Measurements from ENCODE around the gene GALNT11. TPM values are rescaled to one million over a fixed set of nuclear protein-coding genes. Genes with fewer than 3 reads are reported as not detected.

GALNT11 gene
- total and polyA plus RNA-seq, 7 donors, result 8.8 to 48.2 (median 35.7) TPM

- no peak overlapping the region for H3K27ac ChIP-seq
- H3K4me3 ChIP-seq, result no peak overlapping the region
- intact Hi-C loops (cut with DNase I), result no loop called here
- peaks cover 0 to 4% (median 0%) of the 10 kb centered on the region in 4 donors for H3K9me3 ChIP-seq
- H3K27me3 ChIP-seq, result no peaks in the 10 kb centered on the region
- TF ChIP-seq, protein P1, sequence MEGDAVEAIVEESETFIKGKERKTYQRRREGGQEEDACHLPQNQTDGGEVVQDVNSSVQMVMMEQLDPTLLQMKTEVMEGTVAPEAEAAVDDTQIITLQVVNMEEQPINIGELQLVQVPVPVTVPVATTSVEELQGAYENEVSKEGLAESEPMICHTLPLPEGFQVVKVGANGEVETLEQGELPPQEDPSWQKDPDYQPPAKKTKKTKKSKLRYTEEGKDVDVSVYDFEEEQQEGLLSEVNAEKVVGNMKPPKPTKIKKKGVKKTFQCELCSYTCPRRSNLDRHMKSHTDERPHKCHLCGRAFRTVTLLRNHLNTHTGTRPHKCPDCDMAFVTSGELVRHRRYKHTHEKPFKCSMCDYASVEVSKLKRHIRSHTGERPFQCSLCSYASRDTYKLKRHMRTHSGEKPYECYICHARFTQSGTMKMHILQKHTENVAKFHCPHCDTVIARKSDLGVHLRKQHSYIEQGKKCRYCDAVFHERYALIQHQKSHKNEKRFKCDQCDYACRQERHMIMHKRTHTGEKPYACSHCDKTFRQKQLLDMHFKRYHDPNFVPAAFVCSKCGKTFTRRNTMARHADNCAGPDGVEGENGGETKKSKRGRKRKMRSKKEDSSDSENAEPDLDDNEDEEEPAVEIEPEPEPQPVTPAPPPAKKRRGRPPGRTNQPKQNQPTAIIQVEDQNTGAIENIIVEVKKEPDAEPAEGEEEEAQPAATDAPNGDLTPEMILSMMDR (IDR thresholded peaks at IDR 0.05), result no peak
- TF ChIP-seq EP300 (IDR thresholded peaks at IDR 0.05) (no peak), POLR2A (IDR thresholded peaks at IDR 0.05) (no peak), POLR2AphosphoS5 (IDR thresholded peaks at IDR 0.05) (no peak)
- H3K36me3 ChIP-seq, result no peaks in the 10 kb centered on the region
- H3K4me1 ChIP-seq, result peaks cover 0 to 19% (median 14%) of the 10 kb centered on the region in 4 donors
- no peak for DNase-seq
Measured at GRCh38 chr7:152046531-152046930, 21.1 kb downstream of the GALNT11 start.

DNA sequence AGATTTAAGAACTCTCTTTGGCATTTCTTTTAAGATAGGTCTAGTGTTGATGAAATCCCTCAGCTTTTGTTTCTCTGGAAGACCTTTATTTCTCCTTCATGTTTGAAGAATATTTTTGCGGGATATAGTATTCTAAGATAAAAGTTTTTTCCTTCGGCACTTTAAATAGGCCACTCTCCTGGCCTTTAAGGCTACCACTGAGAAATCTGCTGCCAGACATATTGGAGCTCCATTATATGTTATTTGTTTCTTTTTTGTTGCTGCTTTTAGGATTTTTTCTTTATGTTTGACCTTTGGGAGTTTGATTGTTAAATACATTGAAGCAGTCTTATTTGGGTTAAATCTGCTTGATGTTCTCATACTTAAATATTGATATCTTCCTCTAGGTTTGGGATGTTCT lies 22.6 kb downstream of the GALNT11 start:
- H3K27ac ChIP-seq, result no peak overlapping the region
- no peak for DNase-seq
- no peak overlapping the region for H3K4me3 ChIP-seq
- H3K9me3 ChIP-seq, result peaks cover 0 to 4% (median 0%) of the 10 kb centered on the region in 4 donors
- H3K27me3 ChIP-seq, result no peaks in the 10 kb centered on the region
- H3K4me1 ChIP-seq, result peaks cover 0 to 16% (median 13%) of the 10 kb centered on the region in 4 donors
- no peaks in the 10 kb centered on the region for H3K36me3 ChIP-seq
- TF ChIP-seq, protein P1 (IDR thresholded peaks at IDR 0.05), result no peak
- TF ChIP-seq EP300 (IDR thresholded peaks at IDR 0.05) (no peak), POLR2AphosphoS5 (IDR thresholded peaks at IDR 0.05) (no peak), POLR2A (IDR thresholded peaks at IDR 0.05) (no peak)
- intact Hi-C loops (cut with DNase I), result no loop called here
- WGBS, 2 donors, result 96 to 99% methylated on average over 2 of the region's 2 CpGs

DNA sequence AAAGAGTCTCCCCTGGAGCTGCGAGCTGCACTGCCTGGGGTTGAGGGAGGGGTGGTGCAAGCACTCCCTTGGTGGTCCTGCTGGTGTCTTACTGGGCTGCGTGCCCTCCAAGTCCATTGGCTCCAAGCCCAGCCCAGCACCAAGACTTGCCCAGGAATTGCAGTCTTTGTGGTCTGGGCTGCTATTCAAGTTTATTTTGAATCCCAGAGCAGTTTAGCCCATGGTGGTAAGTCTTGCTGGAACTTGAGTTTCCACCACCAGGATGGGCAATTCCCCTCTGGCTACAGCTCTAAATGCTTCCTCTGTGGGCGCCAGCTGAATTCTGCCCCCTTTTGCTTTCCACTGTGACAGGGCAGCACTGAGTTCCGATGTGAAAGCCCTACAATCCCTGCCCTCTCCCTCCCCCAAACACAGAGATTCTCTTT lies 25.1 kb downstream of the GALNT11 start:
- no peak overlapping the region for H3K27ac ChIP-seq
- DNase-seq, result no peak
- intact Hi-C loops (cut with DNase I), result no loop called here
- TF ChIP-seq EP300 (IDR thresholded peaks at IDR 0.05) (no peak), POLR2A (IDR thresholded peaks at IDR 0.05) (no peak), POLR2AphosphoS5 (IDR thresholded peaks at IDR 0.05) (no peak)
- TF ChIP-seq, protein P1 (IDR thresholded peaks at IDR 0.05), result no peak
- H3K36me3 ChIP-seq, result no peaks in the 10 kb centered on the region
- 79 to 88% methylated on average over 4 of the region's 4 CpGs for WGBS, 2 donors
- H3K4me1 ChIP-seq, result peaks cover 0 to 9% (median 6%) of the 10 kb centered on the region in 4 donors
- no peak overlapping the region for H3K4me3 ChIP-seq
- no peaks in the 10 kb centered on the region for H3K27me3 ChIP-seq
- H3K9me3 ChIP-seq, result no peaks in the 10 kb centered on the region

- intact Hi-C loops (cut with DNase I), result no loop called here
Measured at GRCh38 chr7:152051968-152052367, 26.5 kb downstream of the GALNT11 start.

More at GRCh38 chr7:152051968-152052367, 26.5 kb downstream of the GALNT11 start:
- Histone ChIP-seq H3K4me1 (peaks cover 0 to 9% (median 6%) of the 10 kb centered on the region in 4 donors), H3K27me3 (no peaks in the 10 kb centered on the region), H3K27ac (no peak overlapping the region), H3K4me3 (no peak overlapping the region), H3K9me3 (no peaks in the 10 kb centered on the region), H3K36me3 (no peaks in the 10 kb centered on the region)
- TF ChIP-seq EP300 (IDR thresholded peaks at IDR 0.05) (no peak), POLR2A (IDR thresholded peaks at IDR 0.05) (no peak)
- TF ChIP-seq, protein P1 (IDR thresholded peaks at IDR 0.05), result no peak
- no peak for DNase-seq
- WGBS, 2 donors, result 99 to 100% methylated on average over 3 of the region's 3 CpGs

Measured in sigmoid colon (tissue), 7 donors.